Measurements from ENCODE around the gene UBL7.
A peak's percentile ranks its signal among the peaks of the same experiment; 100 is the strongest.

Gene UBL7

DNA sequence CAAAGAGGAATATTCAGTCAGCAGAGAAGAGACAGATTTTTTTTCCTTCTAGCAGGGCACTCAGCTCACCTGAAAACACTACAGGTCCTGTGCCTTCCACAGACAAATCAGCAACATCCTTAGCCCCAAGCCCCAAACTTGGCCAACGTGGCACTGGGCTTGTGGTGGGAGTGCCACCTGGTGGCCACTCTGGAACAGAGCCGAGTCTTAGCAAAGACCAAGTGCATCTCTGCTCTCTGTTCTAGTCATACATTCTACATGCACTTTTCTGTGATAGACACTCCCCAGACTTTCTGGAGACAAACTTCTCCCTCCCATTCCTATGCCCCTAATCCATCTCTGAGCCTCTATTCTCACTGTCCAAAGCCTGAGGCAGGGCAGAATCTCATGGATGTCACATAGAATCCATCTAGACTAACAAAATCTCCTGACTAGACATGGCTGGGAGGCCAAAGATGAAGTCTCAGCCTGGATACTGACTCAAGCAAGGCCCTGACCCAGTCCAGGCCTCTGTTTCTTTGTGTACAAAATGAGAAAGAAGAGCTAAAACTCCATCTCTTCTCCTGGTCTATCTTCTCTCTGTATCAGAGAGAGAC is 22.1 kb downstream of the UBL7 start:
- H3K9me3 ChIP-seq (ENCODE audit: control insufficient read depth, insufficient read depth, low read length) = no peaks in the 10 kb centered on the region
- H3K9ac ChIP-seq (ENCODE audit: low read depth, low read length) = no peak overlapping the region
- no peaks in the 10 kb centered on the region for H3K36me3 ChIP-seq (ENCODE audit: insufficient read depth, low read length)

DNA sequence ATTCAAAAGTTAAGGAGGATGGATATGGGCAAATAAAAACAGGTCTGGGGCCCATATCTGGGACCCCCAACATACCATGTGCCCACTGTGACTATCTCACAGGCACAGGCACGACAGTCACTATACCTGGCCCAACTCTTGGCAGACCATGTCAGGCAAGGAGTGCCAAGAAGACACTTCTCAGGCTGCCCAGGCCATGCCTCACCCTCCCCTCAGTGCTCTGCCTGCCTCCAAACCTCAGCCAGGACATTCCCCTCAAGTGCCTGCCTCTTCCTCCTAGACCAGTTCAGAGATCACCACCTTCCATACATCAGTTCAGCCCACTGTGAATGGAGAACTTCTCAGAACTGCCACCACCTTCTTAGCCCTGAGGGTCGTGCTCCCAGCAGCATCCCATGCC is 22.8 kb downstream of the UBL7 start:
- no peaks in the 10 kb centered on the region for H3K36me3 ChIP-seq (ENCODE audit: insufficient read depth, low read length)
- H3K9ac ChIP-seq (ENCODE audit: low read depth, low read length) = no peak overlapping the region
- no peaks in the 10 kb centered on the region for H3K9me3 ChIP-seq (ENCODE audit: control insufficient read depth, insufficient read depth, low read length)
- peaks cover 13% of the 10 kb centered on the region; the same call in 1 of the 2 replicates for H3K4me1 ChIP-seq (ENCODE audit: insufficient read depth, low read length)

More for the DNA sequence above, 22.1 kb downstream of the UBL7 start:
- peaks cover 13% of the 10 kb centered on the region; the same call in 1 of the 2 replicates for H3K4me1 ChIP-seq (ENCODE audit: insufficient read depth, low read length)

DNA sequence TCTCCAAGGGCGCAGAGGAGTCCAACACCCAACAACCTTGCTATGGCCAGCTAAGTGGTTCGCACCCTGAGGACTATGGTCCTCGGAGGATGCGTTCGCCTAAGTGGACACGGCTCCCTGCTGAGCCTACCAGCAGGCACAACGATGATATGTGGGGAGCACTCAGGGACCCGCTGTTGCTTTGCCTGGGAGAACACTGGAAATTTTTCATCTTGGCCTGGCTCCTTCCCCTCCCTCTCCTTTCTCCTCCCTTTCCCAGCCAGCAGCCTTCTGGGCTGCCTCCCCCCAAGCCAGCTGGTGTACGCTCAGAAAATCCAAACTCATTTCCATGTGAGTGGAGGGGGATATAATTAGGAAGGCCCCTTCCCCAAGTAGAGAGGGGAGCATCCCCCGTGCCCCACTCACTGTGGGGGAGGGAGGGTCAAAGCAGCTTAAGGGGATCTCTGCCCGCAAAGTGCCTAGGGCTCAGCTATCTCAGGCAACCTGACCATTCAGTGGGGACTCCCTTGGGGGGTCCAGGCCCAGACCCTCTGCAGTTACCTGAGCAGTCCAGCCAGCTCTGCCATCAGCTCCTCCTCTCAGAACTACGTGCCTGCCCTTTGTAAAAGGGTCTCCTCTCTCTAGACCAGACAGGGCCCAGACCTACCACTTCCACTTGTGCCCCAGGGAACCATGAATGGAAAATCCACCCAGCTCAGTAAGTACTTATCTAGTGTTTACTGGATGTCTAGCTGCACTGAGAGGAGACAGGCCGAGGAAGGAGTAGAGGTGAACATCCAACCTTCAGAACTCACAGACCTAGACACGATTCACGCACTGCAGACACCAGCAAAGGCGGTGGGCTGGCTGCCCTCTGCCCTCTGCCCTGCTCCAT is 26.5 kb downstream of the UBL7 start:
- peak overlapping the region; percentile 90 for H3K9ac ChIP-seq (ENCODE audit: low read depth, low read length)
- peaks cover 13% of the 10 kb centered on the region; the same call in 1 of the 2 replicates for H3K4me1 ChIP-seq (ENCODE audit: insufficient read depth, low read length)
- no peaks in the 10 kb centered on the region for H3K36me3 ChIP-seq (ENCODE audit: insufficient read depth, low read length)
- H3K9me3 ChIP-seq (ENCODE audit: control insufficient read depth, insufficient read depth, low read length) = no peaks in the 10 kb centered on the region

DNA sequence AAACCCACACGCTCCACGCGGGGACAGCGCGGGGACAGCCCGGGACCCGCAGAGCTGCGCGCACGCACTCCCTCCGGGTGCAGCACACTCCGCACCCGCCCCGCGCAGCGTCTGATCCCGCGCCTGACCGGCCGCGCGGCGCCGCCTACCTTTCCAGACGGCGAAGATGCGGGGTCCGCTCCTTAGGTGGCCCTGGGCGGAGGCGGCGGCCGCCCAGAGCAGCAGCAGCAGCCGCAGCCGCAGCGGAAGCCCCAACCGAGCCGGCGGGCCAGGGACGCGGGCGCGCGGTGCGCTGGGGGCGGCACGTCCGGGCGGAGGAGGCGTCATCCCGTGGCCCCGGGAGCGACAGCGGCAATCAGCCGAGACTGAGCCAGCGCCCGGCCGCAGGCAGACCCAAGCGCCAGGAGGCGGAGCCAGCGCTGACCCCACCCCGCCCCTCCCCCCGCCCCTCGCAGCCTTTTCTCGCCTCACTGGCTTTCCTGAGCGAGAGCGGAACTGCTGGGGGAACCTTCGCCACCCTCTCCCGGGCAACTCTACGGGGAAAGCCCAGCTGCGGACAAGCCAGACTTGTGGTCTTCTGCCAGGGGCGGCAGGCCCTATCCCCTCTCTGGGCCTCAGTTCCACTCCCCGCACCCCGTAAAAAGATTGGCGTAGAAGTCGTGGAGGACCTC is 27.2 kb downstream of the UBL7 start, which contains the start of gene SEMA7A:
TSS of gene SEMA7A (minus strand) at position 367 of the 671 bp plus-strand sequence. CDS start at position 327, 40 bp downstream.
- peaks cover 20% of the 10 kb centered on the region; the same call in 1 of the 2 replicates for H3K4me1 ChIP-seq (ENCODE audit: insufficient read depth, low read length)
- no peaks in the 10 kb centered on the region for H3K9me3 ChIP-seq (ENCODE audit: control insufficient read depth, insufficient read depth, low read length)
- peak within 1 kb of the TSS; percentile 90 for H3K9ac ChIP-seq (ENCODE audit: low read depth, low read length)
- no peaks in the 10 kb centered on the region for H3K36me3 ChIP-seq (ENCODE audit: insufficient read depth, low read length)

DNA sequence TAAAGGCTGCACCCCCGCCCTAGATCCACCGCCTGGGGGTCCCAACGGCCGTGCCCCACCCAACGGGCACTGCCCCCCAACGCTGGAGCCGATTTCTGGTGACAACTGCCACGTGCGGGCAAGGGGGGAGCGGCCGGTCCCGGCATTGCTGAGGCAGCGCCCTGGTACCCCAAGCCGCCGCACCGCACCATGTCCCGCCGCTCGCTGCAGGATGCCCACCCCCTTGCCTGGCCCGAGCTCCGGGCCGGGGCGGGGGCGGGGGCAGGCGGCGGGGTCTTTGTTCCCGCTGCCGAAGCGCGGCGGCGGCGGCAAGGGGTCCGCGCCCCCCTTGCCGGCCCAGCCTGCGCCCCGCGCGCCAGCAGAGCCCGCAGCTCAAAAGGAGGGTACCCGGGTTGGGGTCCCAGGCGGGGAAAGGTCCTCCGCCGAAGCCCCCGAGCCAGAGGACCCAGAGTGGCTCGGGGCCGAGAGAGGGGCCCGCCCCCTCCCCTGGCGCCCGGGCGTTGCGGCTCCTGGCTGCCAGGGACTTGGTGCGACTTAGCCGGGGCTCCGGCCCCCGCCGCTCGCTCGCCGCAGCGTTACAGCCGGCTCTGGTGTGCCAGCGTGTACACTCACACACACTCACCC is 27.9 kb downstream of the UBL7 start:
- peak overlapping the region; percentile 90 for H3K9ac ChIP-seq (ENCODE audit: low read depth, low read length)
- no peaks in the 10 kb centered on the region for H3K36me3 ChIP-seq (ENCODE audit: insufficient read depth, low read length)
- H3K9me3 ChIP-seq (ENCODE audit: control insufficient read depth, insufficient read depth, low read length) = no peaks in the 10 kb centered on the region
- peaks cover 20% of the 10 kb centered on the region; the same call in 1 of the 2 replicates for H3K4me1 ChIP-seq (ENCODE audit: insufficient read depth, low read length)

DNA sequence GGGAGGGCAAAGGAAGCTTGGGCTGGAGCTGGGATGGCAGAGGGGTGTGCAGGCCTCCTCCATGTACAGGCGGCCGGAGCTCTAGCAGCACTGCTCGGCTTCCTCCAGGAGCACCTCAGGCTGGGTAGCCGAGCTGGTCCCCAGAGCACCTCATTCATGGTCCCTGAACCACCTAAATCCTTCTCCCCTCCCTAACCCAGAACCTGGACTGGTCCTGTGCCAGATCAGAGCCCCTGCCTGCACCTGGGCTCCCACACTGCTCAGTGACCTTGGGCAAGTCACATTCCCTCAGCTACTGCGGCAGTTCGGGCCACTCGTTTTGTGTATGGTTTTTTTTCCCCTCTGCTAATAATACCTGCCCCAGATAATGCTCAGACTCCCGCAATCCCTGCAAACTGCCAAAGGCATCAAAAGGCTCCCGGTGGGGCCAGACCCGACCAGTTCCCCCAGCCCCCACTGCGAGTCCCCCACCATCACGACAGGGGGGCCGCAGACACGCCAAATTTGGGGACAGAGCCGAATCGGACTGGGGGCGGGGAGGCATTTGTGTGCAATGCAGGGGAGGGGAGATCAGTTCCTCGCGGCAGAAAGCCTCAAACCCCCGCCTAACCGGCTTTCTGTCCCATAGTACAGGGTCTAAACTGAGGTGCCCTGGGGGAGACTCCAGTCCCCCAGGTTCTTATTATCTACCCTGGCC is 28.5 kb downstream of the UBL7 start:
- Histone ChIP-seq H3K36me3 (ENCODE audit: insufficient read depth, low read length) (no peaks in the 10 kb centered on the region), H3K9me3 (ENCODE audit: control insufficient read depth, insufficient read depth, low read length) (no peaks in the 10 kb centered on the region), H3K4me1 (ENCODE audit: insufficient read depth, low read length) (peaks cover 20% of the 10 kb centered on the region; the same call in 1 of the 2 replicates), H3K9ac (ENCODE audit: low read depth, low read length) (peak overlapping the region; percentile 50)

DNA sequence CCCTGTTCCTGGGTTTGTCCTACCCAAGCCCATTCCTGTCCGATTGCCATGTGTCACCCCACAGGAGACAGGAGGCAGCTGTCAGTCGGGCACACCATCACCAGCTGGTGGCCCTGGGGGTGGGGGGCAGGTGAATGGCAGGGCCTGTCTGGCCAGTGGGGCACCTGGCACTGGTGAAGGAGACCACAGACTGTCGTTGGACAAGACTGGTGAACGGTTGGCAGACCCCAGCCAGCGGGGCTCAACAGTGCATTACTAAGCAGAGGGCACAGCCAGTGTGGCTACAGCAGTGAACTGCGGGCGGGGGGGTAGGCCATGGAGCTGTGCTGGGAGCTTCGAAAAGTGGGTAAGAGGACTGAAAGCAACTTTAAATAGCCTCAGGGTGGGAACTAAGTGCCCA is 29.3 kb downstream of the UBL7 start:
- Histone ChIP-seq H3K9ac (ENCODE audit: low read depth, low read length) (no peak overlapping the region), H3K4me1 (ENCODE audit: insufficient read depth, low read length) (peaks cover 20% of the 10 kb centered on the region; the same call in 1 of the 2 replicates), H3K36me3 (ENCODE audit: insufficient read depth, low read length) (no peaks in the 10 kb centered on the region), H3K9me3 (ENCODE audit: control insufficient read depth, insufficient read depth, low read length) (no peaks in the 10 kb centered on the region)

DNA sequence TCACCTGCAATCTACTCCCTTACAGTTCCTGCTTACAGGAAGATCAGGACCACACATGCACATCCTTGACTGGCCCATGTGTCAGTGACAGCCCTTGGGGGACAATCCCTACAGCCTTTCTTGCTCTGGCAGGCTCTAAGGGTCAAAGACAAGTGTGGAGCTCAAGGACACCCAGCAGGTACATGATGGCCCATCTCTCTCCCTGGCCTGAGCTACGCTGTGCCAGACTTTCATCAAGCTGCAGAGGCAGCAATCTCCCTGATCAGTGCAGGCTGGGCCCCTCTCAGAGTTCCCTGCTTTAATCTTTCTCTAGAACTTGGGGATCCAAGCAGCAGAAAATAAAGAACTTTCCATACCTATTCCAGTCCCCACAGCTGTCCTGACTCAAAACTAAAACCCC is 29.8 kb downstream of the UBL7 start:
- Histone ChIP-seq H3K36me3 (ENCODE audit: insufficient read depth, low read length) (no peaks in the 10 kb centered on the region), H3K4me1 (ENCODE audit: insufficient read depth, low read length) (peaks cover 20% of the 10 kb centered on the region; the same call in 1 of the 2 replicates), H3K9ac (ENCODE audit: low read depth, low read length) (no peak overlapping the region), H3K9me3 (ENCODE audit: control insufficient read depth, insufficient read depth, low read length) (no peaks in the 10 kb centered on the region)

DNA sequence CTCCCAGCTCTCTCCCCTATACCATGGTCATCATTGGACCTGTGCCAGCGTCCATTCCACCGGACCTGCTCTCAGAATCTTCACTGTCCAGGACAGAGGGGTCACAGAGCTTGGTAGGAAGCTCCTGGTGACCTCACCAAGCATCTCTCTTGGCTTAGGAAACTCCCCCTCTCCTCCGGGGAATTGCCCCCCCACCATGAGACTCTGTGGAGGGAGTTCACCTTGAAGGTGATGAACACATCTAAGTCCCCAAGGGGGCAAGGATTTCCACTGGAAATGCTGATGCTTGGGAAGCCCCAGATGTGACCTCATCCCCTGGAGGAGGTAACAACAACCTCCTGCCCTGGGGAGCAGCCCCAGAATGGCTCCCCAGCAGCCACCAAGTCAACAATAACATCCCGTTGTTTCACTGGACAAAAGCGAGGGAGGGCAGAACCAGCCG is 30.4 kb downstream of the UBL7 start:
- peaks cover 20% of the 10 kb centered on the region; the same call in 1 of the 2 replicates for H3K4me1 ChIP-seq (ENCODE audit: insufficient read depth, low read length)
- H3K9ac ChIP-seq (ENCODE audit: low read depth, low read length) = no peak overlapping the region
- no peaks in the 10 kb centered on the region for H3K9me3 ChIP-seq (ENCODE audit: control insufficient read depth, insufficient read depth, low read length)
- no peaks in the 10 kb centered on the region for H3K36me3 ChIP-seq (ENCODE audit: insufficient read depth, low read length)

DNA sequence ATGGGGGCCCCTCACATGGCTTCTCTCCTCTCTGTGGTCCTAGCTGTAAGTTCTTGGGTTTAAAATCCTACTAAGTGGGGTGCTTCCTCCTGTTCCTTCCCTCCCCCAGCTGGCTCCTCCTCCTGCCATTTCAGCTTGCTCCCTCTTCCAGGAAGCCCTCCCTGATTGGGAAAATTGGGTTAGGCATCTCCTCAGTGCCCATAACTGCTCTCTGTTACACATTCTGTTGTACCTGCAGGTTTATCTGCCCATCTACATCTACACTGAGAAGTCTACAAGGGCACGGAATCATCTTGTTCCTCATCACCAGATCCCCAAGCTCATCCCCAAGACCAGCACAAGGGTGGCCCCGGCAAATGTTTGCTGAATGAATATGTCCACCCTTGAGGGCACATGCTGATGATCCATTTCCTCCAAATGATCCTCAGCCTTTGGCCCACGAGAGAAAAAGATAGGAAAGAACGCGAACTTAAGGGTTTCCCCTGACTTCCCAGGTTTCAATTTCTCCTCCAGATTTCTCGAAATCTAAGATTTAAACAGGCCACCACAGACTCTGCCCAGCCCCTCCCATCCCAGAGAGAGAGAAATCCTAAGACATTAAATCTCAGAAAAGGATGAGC is 31.1 kb downstream of the UBL7 start:
- Histone ChIP-seq H3K4me1 (ENCODE audit: insufficient read depth, low read length) (peaks cover 21% of the 10 kb centered on the region; the same call in 1 of the 2 replicates), H3K9ac (ENCODE audit: low read depth, low read length) (no peak overlapping the region), H3K9me3 (ENCODE audit: control insufficient read depth, insufficient read depth, low read length) (no peaks in the 10 kb centered on the region), H3K36me3 (ENCODE audit: insufficient read depth, low read length) (no peaks in the 10 kb centered on the region)

DNA sequence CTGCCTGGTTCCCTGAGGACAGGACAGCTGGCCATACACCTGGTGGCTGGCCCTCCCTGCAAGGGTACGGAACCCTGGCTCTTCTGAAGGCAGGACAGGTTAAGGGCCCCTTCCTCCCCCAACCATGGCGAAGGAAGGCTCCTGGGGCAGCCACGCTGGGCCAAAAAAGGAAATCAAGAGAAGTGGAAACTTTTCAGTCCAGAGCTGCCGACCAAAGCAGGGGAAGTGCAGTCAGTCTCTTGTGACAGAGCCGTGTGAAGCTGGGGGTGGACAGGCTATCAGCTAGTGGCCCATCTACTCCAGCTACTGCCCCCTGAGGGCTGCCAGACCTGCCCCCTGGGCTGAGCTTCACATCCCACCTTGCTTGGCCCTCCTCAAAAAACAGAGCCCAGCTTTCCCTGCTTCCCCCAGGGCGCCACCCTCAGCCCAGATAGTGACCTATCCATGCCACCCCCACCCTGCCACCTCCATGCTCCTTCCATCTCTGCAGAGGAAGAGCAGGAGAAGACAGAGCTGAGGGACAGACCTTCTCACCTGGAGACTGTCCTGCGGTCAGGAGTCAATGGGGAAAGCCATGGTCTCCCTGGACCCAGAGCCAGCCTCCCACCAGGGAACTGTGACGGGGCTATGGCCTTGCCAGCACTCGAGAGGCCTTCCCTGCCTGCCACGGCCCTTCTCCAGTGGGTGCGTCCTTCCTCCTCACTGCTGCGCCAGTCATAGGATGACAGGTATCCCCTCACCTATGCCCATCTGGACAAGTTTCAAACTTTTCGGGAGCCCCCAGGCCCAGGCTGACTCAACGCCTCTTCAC is 31.8 kb downstream of the UBL7 start:
- peaks cover 23% of the 10 kb centered on the region; the same call in 1 of the 2 replicates for H3K4me1 ChIP-seq (ENCODE audit: insufficient read depth, low read length)
- H3K36me3 ChIP-seq (ENCODE audit: insufficient read depth, low read length) = no peaks in the 10 kb centered on the region
- H3K9ac ChIP-seq (ENCODE audit: low read depth, low read length) = no peak overlapping the region
- no peaks in the 10 kb centered on the region for H3K9me3 ChIP-seq (ENCODE audit: control insufficient read depth, insufficient read depth, low read length)

DNA sequence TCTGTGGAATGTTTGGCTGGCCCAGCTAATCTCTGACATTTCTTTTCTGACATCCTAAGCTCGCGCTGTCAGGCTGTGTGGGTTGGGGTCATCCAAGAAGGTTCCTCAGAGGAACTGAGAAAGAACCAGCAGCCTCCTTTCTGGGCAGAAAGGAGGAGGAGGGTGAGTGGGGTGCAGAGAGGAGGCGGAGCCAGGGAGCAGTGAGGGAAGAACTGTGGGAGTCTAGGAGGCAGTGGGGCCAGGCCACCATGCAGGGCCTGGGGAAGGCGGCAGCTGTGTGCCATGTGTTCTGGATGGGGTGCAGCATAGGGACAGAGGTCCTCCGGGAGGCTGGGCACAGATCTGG is 32.5 kb downstream of the UBL7 start:
- Histone ChIP-seq H3K9me3 (ENCODE audit: control insufficient read depth, insufficient read depth, low read length) (no peaks in the 10 kb centered on the region), H3K9ac (ENCODE audit: low read depth, low read length) (no peak overlapping the region), H3K4me1 (ENCODE audit: insufficient read depth, low read length) (peaks cover 29% of the 10 kb centered on the region), H3K36me3 (ENCODE audit: insufficient read depth, low read length) (no peaks in the 10 kb centered on the region)
